CD14-positive monocyte (primary cell): ENCODE results near the gene ANKRD13A. TPM values are rescaled to one million over a fixed set of nuclear protein-coding genes. Genes with fewer than 3 reads are reported as not detected.

Source experiments
- DNase-seq, 3 donors: peaks; one replicate each; pipeline ENCODE4 v3.0.0-alpha.2; 2011 to 2022
- H2AFZ ChIP-seq: 2 replicates; pipeline ENCODE4 v1.6.0; 2012; ENCODE audit warnings: mild to moderate bottlenecking, low read depth, low read length, inconsistent platforms; ENCODE audit not compliant: insufficient read depth, poor library complexity, severe bottlenecking
- H3K27ac ChIP-seq, 2 donors: 1 replicate in 1 of 2; 2 replicates in 1 of 2; pipeline ENCODE4 v1.5.1; 2012 to 2013; ENCODE audit warnings: low read length in 2 of 2, control low read depth in 1 of 2, inconsistent platforms in 1 of 2, low read depth in 1 of 2, mild to moderate bottlenecking in 1 of 2
- H3K27me3 ChIP-seq, 2 donors: one replicate each; pipeline versions ENCODE4 v1.6.0 to v1.6.1; 2011 to 2013; ENCODE audit warnings: low read length in 2 of 2; ENCODE audit not compliant: control insufficient read depth in 2 of 2, insufficient read depth in 2 of 2
- H3K36me3 ChIP-seq, 2 donors: replicated peaks in 1 of 2; 1 replicate in 1 of 2; 2 replicates in 1 of 2; pipeline versions ENCODE4 v1.5.1 to v1.6.1; 2012 to 2013; ENCODE audit warnings: low read length in 2 of 2, control low read depth in 1 of 2, inconsistent platforms in 1 of 2, mild to moderate bottlenecking in 1 of 2; ENCODE audit not compliant: insufficient read depth in 2 of 2, control insufficient read depth in 1 of 2
- H3K4me1 ChIP-seq, 2 donors: 1 replicate in 1 of 2; 2 replicates in 1 of 2; pipeline versions ENCODE4 v1.5.1 to v1.6.1; 2012 to 2013; ENCODE audit warnings: low read length in 2 of 2, control low read depth in 1 of 2, inconsistent platforms in 1 of 2, mild to moderate bottlenecking in 1 of 2, moderate library complexity in 1 of 2; ENCODE audit not compliant: insufficient read depth in 2 of 2, control insufficient read depth in 1 of 2
- H3K4me2 ChIP-seq: replicated peaks from 2 replicates; pipeline ENCODE3; 2012; ENCODE audit warnings: low read length, moderate library complexity, mild to moderate bottlenecking; ENCODE audit not compliant: poor library complexity, severe bottlenecking; ENCODE audit errors: extremely low read depth
- H3K4me3 ChIP-seq, 3 experiments: fragments of 200-600 bp in 1 of 3; sonication (generic) in 1 of 3; replicated peaks in 1 of 3; 1 replicate in 2 of 3; 2 replicates in 1 of 3; pipeline ENCODE4 v1.5.1; 2011 to 2013; ENCODE audit warnings: low read length in 3 of 3, mild to moderate bottlenecking in 3 of 3, control low read depth in 2 of 3, low read depth in 2 of 3, inconsistent platforms in 1 of 3, moderate library complexity in 1 of 3
- H3K79me2 ChIP-seq: 2 replicates; pipeline ENCODE4 v1.6.0; 2012; ENCODE audit warnings: mild to moderate bottlenecking, control low read depth, inconsistent platforms, low read length, moderate library complexity; ENCODE audit not compliant: insufficient read depth
- H3K9ac ChIP-seq: 2 replicates; pipeline ENCODE4 v1.6.0; 2017; ENCODE audit warnings: low read length, mild to moderate bottlenecking; ENCODE audit not compliant: insufficient read depth, poor library complexity, severe bottlenecking
- H3K9me3 ChIP-seq, 2 donors: replicated peaks in 1 of 2; 1 replicate in 1 of 2; 2 replicates in 1 of 2; pipeline versions ENCODE4 v1.5.1 to v1.6.1; 2012 to 2013; ENCODE audit warnings: low read length in 2 of 2, control low read depth in 1 of 2; ENCODE audit not compliant: control insufficient read depth in 1 of 2, insufficient read depth in 1 of 2
- H4K20me1 ChIP-seq: 2 replicates; pipeline ENCODE4 v1.6.0; 2012; ENCODE audit warnings: mild to moderate bottlenecking, low read length, control low read depth, moderate library complexity; ENCODE audit not compliant: insufficient read depth
- H3K27ac Mint-ChIP-seq, 7 donors: one replicate each; pipeline ENCODE4 v1.8.0; 2020; ENCODE audit warnings: mild to moderate bottlenecking in 7 of 7, mixed read lengths in 7 of 7, moderate library complexity in 6 of 7, inconsistent platforms in 2 of 7
- H3K27me3 Mint-ChIP-seq, 3 donors: one replicate each; pipeline ENCODE4 v1.8.0; 2021 to 2022; ENCODE audit warnings: low read depth in 3 of 3, mild to moderate bottlenecking in 3 of 3, mixed read lengths in 3 of 3, moderate library complexity in 3 of 3, inconsistent platforms in 1 of 3
- H3K36me3 Mint-ChIP-seq, 2 donors: one replicate each; pipeline ENCODE4 v1.8.0; 2020; ENCODE audit warnings: mixed read lengths in 2 of 2, inconsistent platforms in 1 of 2, mild to moderate bottlenecking in 1 of 2
- H3K4me1 Mint-ChIP-seq: one replicate; pipeline ENCODE4 v1.8.0; 2020; ENCODE audit warnings: mild to moderate bottlenecking, mixed read lengths
- H3K4me3 Mint-ChIP-seq, 2 donors: one replicate each; pipeline ENCODE4 v1.8.0; 2020; ENCODE audit warnings: mild to moderate bottlenecking in 2 of 2, mixed read lengths in 2 of 2, moderate library complexity in 1 of 2
- H3K9me3 Mint-ChIP-seq, 7 donors: one replicate each; pipeline ENCODE4 v1.8.0; 2020 to 2022; ENCODE audit warnings: mixed read lengths in 7 of 7, mild to moderate bottlenecking in 6 of 7, moderate library complexity in 6 of 7, inconsistent platforms in 2 of 7
- CTCF ChIP-seq: fragments of 200-600 bp; IDR thresholded peaks from one replicate; pipeline ENCODE4 v1.8.0; 2022; ENCODE audit warnings: antibody characterized with exemption, mild to moderate bottlenecking
- WGBS: methylation state at CpG from one replicate; pipeline ENCODE4 v1.1.5; 2013; ENCODE audit warnings: missing lambda C conversion rate; ENCODE audit not compliant: insufficient coverage; 5-methylcytosine and 5-hydroxymethylcytosine counted together
- intact Hi-C, 2 donors: fragments of 100-400 bp; cut with micrococcal nuclease; formaldehyde crosslinking; loops; one replicate each; pipeline versions ENCODE4 v1.15.0 to v1.15.1; 2023
- polyA plus RNA-seq, 3 donors: library from polyadenylated mRNA; depleted of rRNA in 1 of 3; unstranded in 2 of 3; stranded (reverse) in 1 of 3; fragments of 300-500 nt in 2 of 3; fragments of >200 nt in 1 of 3; fragmentation: Illumina TruSeq in 2 of 3; gene quantifications; 1 replicate in 2 of 3; 2 replicates in 1 of 3; pipeline ENCODE4 v1.2.3, GENCODE V29; 2012 to 2021

The ANKRD13A gene
- polyA plus RNA-seq, 3 donors: 42.8 to 89.3 (median 46.8) TPM

- H3K9me3 ChIP-seq: no peaks in the 10 kb centered on the region
- H3K36me3 Mint-ChIP-seq: peaks cover 70 to 98% of the 10 kb centered on the region in 2 donors
These were observed 30.1 kb downstream of the ANKRD13A start for GRCh38 chr12:110029290-110029815.

GRCh38 chr12:110033888-110034287 is 34.7 kb downstream of the ANKRD13A start:
- TF ChIP-seq CTCF: no peak
- Histone ChIP-seq H4K20me1 (peaks cover 30% of the 10 kb centered on the region), H3K4me2 (no peak overlapping the region), H3K9ac (no peak overlapping the region), H3K4me1 (peaks cover 0 to under 1% of the 10 kb centered on the region in 2 donors), H3K27me3 (no peaks in the 10 kb centered on the region), H3K4me3 (no peak overlapping the region), H3K79me2 (peaks cover 15% of the 10 kb centered on the region), H3K27ac (no peak overlapping the region), H3K36me3 (peaks cover 80 to 99% of the 10 kb centered on the region in 2 donors), H3K9me3 (no peaks in the 10 kb centered on the region), H2AFZ (no peak overlapping the region)
- H3K9me3 Mint-ChIP-seq: no peaks in the 10 kb centered on the region
- no peaks in the 10 kb centered on the region for H3K27me3 Mint-ChIP-seq
- no peak overlapping the region for H3K4me3 Mint-ChIP-seq
- H3K36me3 Mint-ChIP-seq: peaks cover 77 to 100% of the 10 kb centered on the region in 2 donors
- 100% methylated on average over 1 of the region's 3 CpGs for WGBS
- intact Hi-C loops: loop anchor here in 1 of 2 donors (1.0 kb wide), 1 partner anchor 10 kb away; no protein-coding TSS in a partner anchor
- no peak for DNase-seq
- H3K4me1 Mint-ChIP-seq: peaks cover 3% of the 10 kb centered on the region
- H3K27ac Mint-ChIP-seq: no peak overlapping the region

More at GRCh38 chr12:110029290-110029815, 30.1 kb downstream of the ANKRD13A start:
- Histone ChIP-seq H2AFZ (no peak overlapping the region), H3K4me1 (no peaks in the 10 kb centered on the region), H4K20me1 (peaks cover 8% of the 10 kb centered on the region), H3K4me3 (no peak overlapping the region), H3K4me2 (no peak overlapping the region), H3K79me2 (peaks cover 4% of the 10 kb centered on the region), H3K27me3 (no peaks in the 10 kb centered on the region), H3K36me3 (peaks cover 79 to 99% of the 10 kb centered on the region in 2 donors), H3K27ac (peak overlapping the region in 1 of 2 donors; percentile 10), H3K9ac (no peak overlapping the region)
- intact Hi-C loops: no loop called here
- Mint-ChIP-seq H3K4me3 (no peak overlapping the region), H3K27me3 (peaks cover 0 to 2% (median 0%) of the 10 kb centered on the region in 3 donors), H3K27ac (no peak overlapping the region), H3K4me1 (peaks cover 3% of the 10 kb centered on the region), H3K9me3 (no peaks in the 10 kb centered on the region)
- no CpG with 5 or more reads among the region's 2 CpGs for WGBS
- no peak for TF ChIP-seq CTCF
- DNase-seq: no peak
